CD14-positive monocyte (primary cell): ENCODE data around the gene ATRN. TPM values are rescaled to one million over a fixed set of nuclear protein-coding genes. Genes with fewer than 3 reads are reported as not detected.
"Not testable (repeated sequence)": the region's sequence is repeated elsewhere in the genome, so short reads cannot be mapped to it uniquely, and the experiment has no call there.

ENCODE experiments used
- DNase-seq, 3 donors: peaks; one replicate each; pipeline ENCODE4 v3.0.0-alpha.2; 2011 to 2022
- H2AFZ ChIP-seq: 2 replicates; pipeline ENCODE4 v1.6.0; 2012; ENCODE audit warnings: mild to moderate bottlenecking, low read depth, low read length, inconsistent platforms; ENCODE audit not compliant: insufficient read depth, poor library complexity, severe bottlenecking
- H3K27ac ChIP-seq, 2 donors: 1 replicate in 1 of 2; 2 replicates in 1 of 2; pipeline ENCODE4 v1.5.1; 2012 to 2013; ENCODE audit warnings: low read length in 2 of 2, control low read depth in 1 of 2, inconsistent platforms in 1 of 2, low read depth in 1 of 2, mild to moderate bottlenecking in 1 of 2
- H3K27me3 ChIP-seq, 2 donors: one replicate each; pipeline versions ENCODE4 v1.6.0 to v1.6.1; 2011 to 2013; ENCODE audit warnings: low read length in 2 of 2; ENCODE audit not compliant: control insufficient read depth in 2 of 2, insufficient read depth in 2 of 2
- H3K36me3 ChIP-seq, 2 donors: replicated peaks in 1 of 2; 1 replicate in 1 of 2; 2 replicates in 1 of 2; pipeline versions ENCODE4 v1.5.1 to v1.6.1; 2012 to 2013; ENCODE audit warnings: low read length in 2 of 2, control low read depth in 1 of 2, inconsistent platforms in 1 of 2, mild to moderate bottlenecking in 1 of 2; ENCODE audit not compliant: insufficient read depth in 2 of 2, control insufficient read depth in 1 of 2
- H3K4me1 ChIP-seq, 2 donors: 1 replicate in 1 of 2; 2 replicates in 1 of 2; pipeline versions ENCODE4 v1.5.1 to v1.6.1; 2012 to 2013; ENCODE audit warnings: low read length in 2 of 2, control low read depth in 1 of 2, inconsistent platforms in 1 of 2, mild to moderate bottlenecking in 1 of 2, moderate library complexity in 1 of 2; ENCODE audit not compliant: insufficient read depth in 2 of 2, control insufficient read depth in 1 of 2
- H3K4me2 ChIP-seq: replicated peaks from 2 replicates; pipeline ENCODE3; 2012; ENCODE audit warnings: low read length, moderate library complexity, mild to moderate bottlenecking; ENCODE audit not compliant: poor library complexity, severe bottlenecking; ENCODE audit errors: extremely low read depth
- H3K4me3 ChIP-seq, 3 experiments: fragments of 200-600 bp in 1 of 3; sonication (generic) in 1 of 3; replicated peaks in 1 of 3; 1 replicate in 2 of 3; 2 replicates in 1 of 3; pipeline ENCODE4 v1.5.1; 2011 to 2013; ENCODE audit warnings: low read length in 3 of 3, mild to moderate bottlenecking in 3 of 3, control low read depth in 2 of 3, low read depth in 2 of 3, inconsistent platforms in 1 of 3, moderate library complexity in 1 of 3
- H3K79me2 ChIP-seq: 2 replicates; pipeline ENCODE4 v1.6.0; 2012; ENCODE audit warnings: mild to moderate bottlenecking, control low read depth, inconsistent platforms, low read length, moderate library complexity; ENCODE audit not compliant: insufficient read depth
- H3K9ac ChIP-seq: 2 replicates; pipeline ENCODE4 v1.6.0; 2017; ENCODE audit warnings: low read length, mild to moderate bottlenecking; ENCODE audit not compliant: insufficient read depth, poor library complexity, severe bottlenecking
- H3K9me3 ChIP-seq, 2 donors: replicated peaks in 1 of 2; 1 replicate in 1 of 2; 2 replicates in 1 of 2; pipeline versions ENCODE4 v1.5.1 to v1.6.1; 2012 to 2013; ENCODE audit warnings: low read length in 2 of 2, control low read depth in 1 of 2; ENCODE audit not compliant: control insufficient read depth in 1 of 2, insufficient read depth in 1 of 2
- H4K20me1 ChIP-seq: 2 replicates; pipeline ENCODE4 v1.6.0; 2012; ENCODE audit warnings: mild to moderate bottlenecking, low read length, control low read depth, moderate library complexity; ENCODE audit not compliant: insufficient read depth
- H3K27ac Mint-ChIP-seq, 7 donors: one replicate each; pipeline ENCODE4 v1.8.0; 2020; ENCODE audit warnings: mild to moderate bottlenecking in 7 of 7, mixed read lengths in 7 of 7, moderate library complexity in 6 of 7, inconsistent platforms in 2 of 7
- H3K27me3 Mint-ChIP-seq, 3 donors: one replicate each; pipeline ENCODE4 v1.8.0; 2021 to 2022; ENCODE audit warnings: low read depth in 3 of 3, mild to moderate bottlenecking in 3 of 3, mixed read lengths in 3 of 3, moderate library complexity in 3 of 3, inconsistent platforms in 1 of 3
- H3K36me3 Mint-ChIP-seq, 2 donors: one replicate each; pipeline ENCODE4 v1.8.0; 2020; ENCODE audit warnings: mixed read lengths in 2 of 2, inconsistent platforms in 1 of 2, mild to moderate bottlenecking in 1 of 2
- H3K4me1 Mint-ChIP-seq: one replicate; pipeline ENCODE4 v1.8.0; 2020; ENCODE audit warnings: mild to moderate bottlenecking, mixed read lengths
- H3K4me3 Mint-ChIP-seq, 2 donors: one replicate each; pipeline ENCODE4 v1.8.0; 2020; ENCODE audit warnings: mild to moderate bottlenecking in 2 of 2, mixed read lengths in 2 of 2, moderate library complexity in 1 of 2
- H3K9me3 Mint-ChIP-seq, 7 donors: one replicate each; pipeline ENCODE4 v1.8.0; 2020 to 2022; ENCODE audit warnings: mixed read lengths in 7 of 7, mild to moderate bottlenecking in 6 of 7, moderate library complexity in 6 of 7, inconsistent platforms in 2 of 7
- CTCF ChIP-seq: fragments of 200-600 bp; IDR thresholded peaks from one replicate; pipeline ENCODE4 v1.8.0; 2022; ENCODE audit warnings: antibody characterized with exemption, mild to moderate bottlenecking
- WGBS: methylation state at CpG from one replicate; pipeline ENCODE4 v1.1.5; 2013; ENCODE audit warnings: missing lambda C conversion rate; ENCODE audit not compliant: insufficient coverage; 5-methylcytosine and 5-hydroxymethylcytosine counted together
- intact Hi-C, 2 donors: fragments of 100-400 bp; cut with micrococcal nuclease; formaldehyde crosslinking; loops; one replicate each; pipeline versions ENCODE4 v1.15.0 to v1.15.1; 2023
- polyA plus RNA-seq, 3 donors: library from polyadenylated mRNA; depleted of rRNA in 1 of 3; unstranded in 2 of 3; stranded (reverse) in 1 of 3; fragments of 300-500 nt in 2 of 3; fragments of >200 nt in 1 of 3; fragmentation: Illumina TruSeq in 2 of 3; gene quantifications; 1 replicate in 2 of 3; 2 replicates in 1 of 3; pipeline ENCODE4 v1.2.3, GENCODE V29; 2012 to 2021

The ATRN gene
- polyA plus RNA-seq, 3 donors, result 10.2 to 17.4 (median 11.5) TPM

GRCh38 chr20:3473944-3474343 is 3.1 kb downstream of the ATRN start:
- H3K9me3 Mint-ChIP-seq, result no peaks in the 10 kb centered on the region
- H3K27ac Mint-ChIP-seq, result peak overlapping the region in 1 of 7 donors; percentile 11
- no peak for DNase-seq
- Histone ChIP-seq H3K27me3 (no peaks in the 10 kb centered on the region), H3K9ac (no peak overlapping the region), H4K20me1 (peaks cover 44% of the 10 kb centered on the region), H3K4me2 (no peak overlapping the region), H3K79me2 (peaks cover 55% of the 10 kb centered on the region), H2AFZ (no peak overlapping the region), H3K27ac (no peak overlapping the region), H3K4me3 (no peak overlapping the region), H3K36me3 (peaks cover 0 to 9% of the 10 kb centered on the region in 2 donors), H3K4me1 (peaks cover 21 to 33% of the 10 kb centered on the region in 2 donors), H3K9me3 (no peaks in the 10 kb centered on the region)
- peaks cover 10 to 12% of the 10 kb centered on the region in 2 donors for H3K36me3 Mint-ChIP-seq
- TF ChIP-seq CTCF, result no peak
- WGBS, result 100% methylated on average over 1 of the region's 1 CpG
- no peak overlapping the region for H3K4me3 Mint-ChIP-seq
- H3K4me1 Mint-ChIP-seq, result peaks cover 36% of the 10 kb centered on the region
- intact Hi-C loops, result loop anchor here in 1 of 2 donors (5.0 kb wide), 1 partner anchor 67 kb away; the partner anchor contains the start of gene DNAAF9
- no peaks in the 10 kb centered on the region for H3K27me3 Mint-ChIP-seq

DNA sequence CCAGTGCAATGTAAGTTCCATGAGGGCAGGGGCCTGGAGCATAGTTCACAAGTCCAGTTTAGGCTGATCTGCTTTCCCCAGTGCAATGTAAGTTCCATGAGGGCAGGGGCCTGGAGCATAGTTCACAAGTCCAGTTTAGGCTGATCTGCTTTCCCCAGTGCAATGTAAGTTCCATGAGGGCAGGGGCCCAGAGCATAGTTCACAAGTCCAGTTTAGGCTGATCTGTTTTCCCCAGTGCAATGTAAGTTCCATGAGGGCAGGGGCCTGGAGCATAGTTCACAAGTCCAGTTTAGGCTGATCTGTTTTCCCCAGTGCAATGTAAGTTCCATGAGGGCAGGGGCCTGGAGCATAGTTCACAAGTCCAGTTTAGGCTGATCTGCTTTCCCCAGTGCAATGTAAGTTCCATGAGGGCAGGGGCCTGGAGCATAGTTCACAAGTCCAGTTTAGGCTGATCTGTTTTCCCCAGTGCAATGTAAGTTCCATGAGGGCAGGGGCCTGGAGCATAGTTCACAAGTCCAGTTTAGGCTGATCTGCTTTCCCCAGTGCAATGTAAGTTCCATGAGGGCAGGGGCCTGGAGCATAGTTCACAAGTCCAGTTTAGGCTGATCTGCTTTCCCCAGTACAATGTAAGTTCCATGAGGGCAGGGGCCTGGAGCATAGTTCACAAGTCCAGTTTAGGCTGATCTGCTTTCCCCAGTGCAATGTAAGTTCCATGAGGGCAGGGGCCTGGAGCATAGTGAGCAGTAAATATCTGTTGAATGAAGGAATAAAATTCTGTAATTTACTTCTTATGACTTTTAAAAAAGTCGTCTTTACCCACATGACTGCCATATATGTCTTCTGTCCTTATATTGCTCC is 6.4 kb downstream of the ATRN start:
- H3K9me3 Mint-ChIP-seq, H3K27me3 ChIP-seq, H3K27ac Mint-ChIP-seq, H3K9ac ChIP-seq, H3K9me3 ChIP-seq, H3K27ac ChIP-seq, H2AFZ ChIP-seq, H3K4me2 ChIP-seq, intact Hi-C loops, H3K4me3 Mint-ChIP-seq, H3K4me3 ChIP-seq, H3K27me3 Mint-ChIP-seq, DNase-seq: not testable (repeated sequence)
- Histone ChIP-seq H3K4me1 (peaks cover 8 to 18% of the 10 kb centered on the region in 2 donors), H3K36me3 (peaks cover 0 to 22% of the 10 kb centered on the region in 2 donors), H3K79me2 (peaks cover 58% of the 10 kb centered on the region), H4K20me1 (peaks cover 48% of the 10 kb centered on the region)
- Mint-ChIP-seq H3K4me1 (peaks cover 32% of the 10 kb centered on the region), H3K36me3 (peaks cover 12 to 13% of the 10 kb centered on the region in 2 donors)
- WGBS, result no CpG with 5 or more reads among the region's 1 CpG
